Measurements from ENCODE around the gene TPPP3. TPM values are rescaled to one million over a fixed set of nuclear protein-coding genes. Genes with fewer than 3 reads are reported as not detected.

The TPPP3 gene
- total and polyA plus RNA-seq, 2 experiments from 2014 or later: 2.5 to 7.2 TPM

DNA sequence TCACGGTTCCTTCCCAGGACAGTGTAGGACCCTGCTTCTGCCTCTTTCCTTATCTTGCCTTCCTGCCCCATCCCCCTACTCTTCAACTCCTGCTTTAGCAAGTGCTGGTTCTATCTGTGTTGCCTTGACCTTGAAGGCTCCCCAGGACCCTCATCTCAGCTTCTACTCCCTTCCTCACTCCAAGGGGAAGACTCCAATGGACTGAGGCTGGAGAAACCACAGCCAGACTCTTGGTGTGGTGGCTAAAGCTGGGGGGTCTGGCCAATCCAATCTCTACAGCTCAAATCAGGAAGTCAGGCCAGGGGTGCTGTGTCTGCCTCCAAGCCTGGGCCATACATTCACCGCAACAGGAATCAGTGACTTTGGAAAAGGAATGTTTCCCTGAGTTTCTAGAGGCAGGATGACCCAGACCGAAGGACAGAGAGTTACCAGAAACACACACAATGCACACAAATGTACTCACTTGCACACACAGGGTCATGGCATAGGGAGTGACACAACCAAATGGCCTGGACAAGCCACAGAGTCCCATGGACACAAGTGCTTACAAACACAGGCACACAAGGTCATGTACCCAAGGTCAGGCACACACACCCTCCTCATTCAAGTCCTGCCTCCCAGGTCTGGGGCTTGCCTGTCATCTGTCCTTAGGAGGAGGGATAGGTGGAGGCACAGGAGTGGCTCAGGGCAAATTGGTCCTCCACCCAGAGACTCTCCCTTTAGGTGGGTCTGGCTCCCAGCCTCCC, 35.9 kb upstream of the TPPP3 start:
- Histone ChIP-seq H3K9me3 (ENCODE audit: low read depth) (no peaks in the 10 kb centered on the region), H3K4me1 (ENCODE audit: low read depth) (peaks cover 7% of the 10 kb centered on the region), H3K36me3 (no peaks in the 10 kb centered on the region), H3K27ac (no peak overlapping the region), H3K27me3 (peaks cover 56% of the 10 kb centered on the region), H3K4me3 (no peak overlapping the region)
- no peak for DNase-seq (ENCODE audit: low read depth in 1 of 2, low spot score in 1 of 2)
- TF ChIP-seq, protein P1, sequence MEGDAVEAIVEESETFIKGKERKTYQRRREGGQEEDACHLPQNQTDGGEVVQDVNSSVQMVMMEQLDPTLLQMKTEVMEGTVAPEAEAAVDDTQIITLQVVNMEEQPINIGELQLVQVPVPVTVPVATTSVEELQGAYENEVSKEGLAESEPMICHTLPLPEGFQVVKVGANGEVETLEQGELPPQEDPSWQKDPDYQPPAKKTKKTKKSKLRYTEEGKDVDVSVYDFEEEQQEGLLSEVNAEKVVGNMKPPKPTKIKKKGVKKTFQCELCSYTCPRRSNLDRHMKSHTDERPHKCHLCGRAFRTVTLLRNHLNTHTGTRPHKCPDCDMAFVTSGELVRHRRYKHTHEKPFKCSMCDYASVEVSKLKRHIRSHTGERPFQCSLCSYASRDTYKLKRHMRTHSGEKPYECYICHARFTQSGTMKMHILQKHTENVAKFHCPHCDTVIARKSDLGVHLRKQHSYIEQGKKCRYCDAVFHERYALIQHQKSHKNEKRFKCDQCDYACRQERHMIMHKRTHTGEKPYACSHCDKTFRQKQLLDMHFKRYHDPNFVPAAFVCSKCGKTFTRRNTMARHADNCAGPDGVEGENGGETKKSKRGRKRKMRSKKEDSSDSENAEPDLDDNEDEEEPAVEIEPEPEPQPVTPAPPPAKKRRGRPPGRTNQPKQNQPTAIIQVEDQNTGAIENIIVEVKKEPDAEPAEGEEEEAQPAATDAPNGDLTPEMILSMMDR (IDR thresholded peaks at IDR 0.05; ENCODE audit: low read depth, low read length): no peak

DNA sequence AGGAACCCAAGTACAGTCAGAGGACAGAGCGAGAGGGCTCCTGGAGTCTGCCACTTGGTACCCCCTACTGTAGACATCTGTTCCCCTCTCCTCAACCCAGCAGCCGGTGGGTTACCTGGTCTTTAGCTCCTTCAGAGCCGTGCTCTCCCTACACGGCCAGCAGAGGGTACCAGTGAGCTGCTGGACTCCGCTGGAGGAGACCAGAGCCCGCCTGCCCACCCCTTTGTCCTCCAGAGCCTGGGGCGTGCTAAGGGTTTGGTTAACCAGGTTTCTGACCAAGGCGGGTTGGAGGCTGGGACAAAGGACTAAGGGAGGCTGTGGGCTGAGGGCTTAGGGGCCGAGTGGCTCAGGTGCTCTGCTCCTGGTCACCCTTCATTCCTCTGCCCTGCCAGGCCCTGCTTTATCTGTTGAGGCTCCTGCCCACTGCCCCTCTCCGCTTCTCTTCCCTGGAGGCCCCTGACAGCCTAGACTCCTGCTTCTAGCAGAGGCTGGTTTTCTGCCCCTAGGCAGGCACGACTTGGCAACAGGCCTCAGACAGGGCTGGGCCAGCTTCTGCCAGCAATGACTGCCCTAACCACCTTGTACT, 34.9 kb upstream of the TPPP3 start:
- peaks cover 16% of the 10 kb centered on the region for H3K4me1 ChIP-seq (ENCODE audit: low read depth)
- no peaks in the 10 kb centered on the region for H3K36me3 ChIP-seq
- H3K9me3 ChIP-seq (ENCODE audit: low read depth): no peaks in the 10 kb centered on the region
- H3K27ac ChIP-seq: no peak overlapping the region
- TF ChIP-seq, protein P1 (IDR thresholded peaks at IDR 0.05; ENCODE audit: low read depth, low read length): peak; percentile 93
- peak; percentile 75 to 88 for DNase-seq (ENCODE audit: low read depth in 1 of 2, low spot score in 1 of 2)
- peaks cover 49% of the 10 kb centered on the region for H3K27me3 ChIP-seq
- no peak overlapping the region for H3K4me3 ChIP-seq

DNA sequence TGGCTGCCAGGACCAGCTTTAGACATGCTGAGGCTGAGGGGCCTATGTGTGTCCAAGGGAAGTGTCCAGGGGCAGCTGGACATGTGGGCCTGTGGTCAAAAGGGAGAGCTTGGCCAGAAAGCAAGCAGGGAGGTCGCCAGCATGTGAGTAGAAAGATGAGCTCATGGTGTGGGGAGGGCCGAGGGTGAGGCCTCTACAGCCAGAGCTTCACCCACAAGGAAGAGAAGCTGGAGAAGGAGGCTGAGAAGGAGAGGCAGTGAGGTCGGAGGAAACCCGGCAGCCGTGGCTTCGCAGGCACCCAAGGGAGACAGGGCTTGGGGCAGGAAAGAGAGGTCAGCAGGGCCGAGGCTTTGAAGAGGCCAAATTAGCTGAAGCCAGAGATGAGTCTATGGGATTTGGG, 33.7 kb upstream of the TPPP3 start:
- Histone ChIP-seq H3K27ac (no peak overlapping the region), H3K9me3 (ENCODE audit: low read depth) (no peaks in the 10 kb centered on the region), H3K36me3 (no peaks in the 10 kb centered on the region), H3K4me1 (ENCODE audit: low read depth) (peaks cover 16% of the 10 kb centered on the region), H3K27me3 (peaks cover 36% of the 10 kb centered on the region), H3K4me3 (no peak overlapping the region)
- TF ChIP-seq, protein P1 (IDR thresholded peaks at IDR 0.05; ENCODE audit: low read depth, low read length): no peak
- DNase-seq (ENCODE audit: low read depth in 1 of 2, low spot score in 1 of 2): no peak

DNA sequence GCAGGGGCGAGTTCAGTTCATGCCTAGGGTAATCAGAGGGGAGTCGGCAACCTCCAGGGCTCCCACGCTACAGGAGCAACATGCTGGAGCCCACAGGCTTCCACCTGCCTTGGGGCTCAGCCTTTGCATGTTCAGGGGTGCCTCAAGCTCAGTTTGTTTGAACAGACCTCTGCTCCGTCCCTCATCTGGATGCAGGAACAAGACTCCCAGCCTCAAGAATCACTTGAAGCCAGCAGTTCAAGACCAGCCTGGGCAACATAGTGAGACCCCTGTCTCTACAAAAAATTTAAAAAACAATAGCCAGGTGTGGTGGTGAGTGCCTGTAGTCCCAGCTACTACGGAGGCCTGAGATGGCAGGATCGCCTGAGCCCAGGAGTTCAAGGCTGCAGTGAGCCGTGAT, 32.7 kb upstream of the TPPP3 start:
- H3K4me1 ChIP-seq (ENCODE audit: low read depth): peaks cover 16% of the 10 kb centered on the region
- no peak overlapping the region for H3K27ac ChIP-seq
- no peak for DNase-seq (ENCODE audit: low read depth in 1 of 2, low spot score in 1 of 2)

DNA sequence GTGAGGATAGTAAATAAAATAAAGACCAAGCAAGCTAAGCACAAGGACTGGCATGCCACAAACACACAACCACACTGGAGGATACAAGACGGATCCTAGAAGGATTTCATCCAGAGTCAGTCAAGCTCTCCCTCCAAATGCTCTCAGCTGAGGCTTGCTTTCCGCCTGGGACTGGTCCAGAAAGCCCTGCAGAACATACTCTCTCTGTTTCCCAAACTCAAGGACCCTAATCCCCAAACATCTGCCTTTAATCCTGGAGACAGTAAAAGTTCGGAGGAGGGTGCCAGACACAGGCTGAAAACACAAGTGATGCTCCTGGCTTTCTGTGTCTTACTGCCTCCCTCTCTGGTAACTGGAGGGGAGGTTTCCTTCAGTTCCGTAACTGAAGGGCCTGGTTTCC, 32.3 kb upstream of the TPPP3 start:
- no peak overlapping the region for H3K27ac ChIP-seq
- TF ChIP-seq, protein P1 (IDR thresholded peaks at IDR 0.05; ENCODE audit: low read depth, low read length): no peak
- no peak for DNase-seq (ENCODE audit: low read depth in 1 of 2, low spot score in 1 of 2)
- peaks cover 16% of the 10 kb centered on the region for H3K4me1 ChIP-seq (ENCODE audit: low read depth)
- no peaks in the 10 kb centered on the region for H3K36me3 ChIP-seq
- no peaks in the 10 kb centered on the region for H3K9me3 ChIP-seq (ENCODE audit: low read depth)
- H3K27me3 ChIP-seq: peaks cover 24% of the 10 kb centered on the region
- H3K4me3 ChIP-seq: no peak overlapping the region

More for the DNA sequence above, 32.7 kb upstream of the TPPP3 start:
- TF ChIP-seq, protein P1 (IDR thresholded peaks at IDR 0.05; ENCODE audit: low read depth, low read length): no peak
- Histone ChIP-seq H3K9me3 (ENCODE audit: low read depth) (no peaks in the 10 kb centered on the region), H3K4me3 (no peak overlapping the region), H3K27me3 (peaks cover 28% of the 10 kb centered on the region), H3K36me3 (no peaks in the 10 kb centered on the region)

Data from cardiac muscle cell (in vitro differentiated cells and primary cell).